ENCODE data around the gene GNRHR.

GRCh38 chr4:67697860-67698687 lies 56.1 kb downstream of the GNRHR start:
- TF ChIP-seq ZNF331 (CRISPR knock-in tag; IDR thresholded peaks at IDR 0.05; ENCODE audit: low read depth) (no peak), CTCF (conservative IDR thresholded peaks at IDR 0.05; ENCODE audit: low read depth in 2 of 2) (no peak), REST (IDR thresholded peaks at IDR 0.05; ENCODE audit: unreplicated experiment) (no peak)

Measured in GM23338 (cell line).